K562 (cell line): ENCODE measurements around the gene FBXW7. TPM values are rescaled to one million over a fixed set of nuclear protein-coding genes. Genes with fewer than 3 reads are reported as not detected.

Experiments used
- ATAC-seq: fragments of 200-7000 bp; cut with Tn5 transposase; 3 replicates; pipeline ENCODE4 v1.9.1; 2020; ENCODE audit warnings: moderate library complexity
- BruUV-seq: library from RNA; stranded (reverse); fragments of 400-500 nt; replicated peaks from 2 replicates; lab custom pipeline; 2021; lab: Mats Ljungman, UMichigan
- CTCF ChIA-PET: fragments of 300-600 bp; formaldehyde crosslinking; extraction: SDS; loops from one replicate; lab custom pipeline; 2021; ENCODE audit warnings: low intra/inter-chr PET ratio; lab: Yijun Ruan, JAX
- POLR2A ChIA-PET: fragments of 300-600, 350-650 bp; sonication (Branson Sonifier 250); formaldehyde crosslinking; extraction: SDS; loops from one replicate; lab custom pipeline; 2021; ENCODE audit warnings: antibody characterized with exemption, inconsistent platforms; lab: Yijun Ruan, JAX
- DNase-seq, 4 experiments: peaks; one replicate each; pipeline versions ENCODE4 v3.0.0 to v3.0.0-alpha.2; 2011 to 2018; ENCODE audit warnings: low spot score in 3 of 4, mixed read lengths in 3 of 4; ENCODE audit errors: extremely low read depth in 1 of 4
- FAIRE-seq: peaks from 2 replicates; lab custom pipeline; 2011; peaks lifted over from hg19 to GRCh38; lab: Jason Lieb, UNC
- H2AFZ ChIP-seq: 2 replicates; pipeline ENCODE4 v1.6.0; 2011; ENCODE audit warnings: low read depth, low read length, control low read depth, inconsistent platforms
- H3K27ac ChIP-seq: fragments of 200-600 bp; 3 replicates; pipeline ENCODE4 v1.8.0; 2011; ENCODE audit warnings: low read depth, mild to moderate bottlenecking, control low read depth, inconsistent platforms, low read length, moderate library complexity, mixed read lengths; ENCODE audit errors: extremely low read depth
- H3K27me3 ChIP-seq, 2 experiments: fragments of 300-600 bp in 1 of 2; 2 replicates in 1 of 2; 3 replicates in 1 of 2; pipeline versions ENCODE4 v1.6.0 to v1.8.0; 2011; ENCODE audit warnings: inconsistent platforms in 2 of 2, low read length in 2 of 2, mild to moderate bottlenecking in 1 of 2, mixed read lengths in 1 of 2, moderate library complexity in 1 of 2; ENCODE audit not compliant: control insufficient read depth in 2 of 2, insufficient read depth in 2 of 2
- H3K36me3 ChIP-seq: fragments of 300-600 bp; 3 replicates; pipeline ENCODE4 v1.8.0; 2011; ENCODE audit warnings: mild to moderate bottlenecking, low read length, inconsistent platforms; ENCODE audit not compliant: control insufficient read depth, insufficient read depth
- H3K4me1 ChIP-seq, 2 experiments: fragments of 200-600 bp in 1 of 2; replicated peaks in 1 of 2; 2 replicates in 1 of 2; 3 replicates in 1 of 2; pipeline versions ENCODE4 v1.5.1 to v1.8.0; 2011; ENCODE audit warnings: inconsistent platforms in 2 of 2, low read length in 2 of 2, mild to moderate bottlenecking in 1 of 2, mixed read lengths in 1 of 2, moderate library complexity in 1 of 2; ENCODE audit not compliant: control insufficient read depth in 2 of 2, insufficient read depth in 2 of 2
- H3K4me2 ChIP-seq: 2 replicates; pipeline ENCODE4 v1.6.1; 2011; ENCODE audit warnings: low read length, control low read depth, inconsistent platforms, mixed read lengths; ENCODE audit not compliant: insufficient read depth
- H3K4me3 ChIP-seq: fragments of 200-600 bp; sonication (generic), shearing (Covaris generic); 2 replicates; pipeline ENCODE4 v1.5.1; 2016; ENCODE audit warnings: control low read depth, inconsistent platforms
- H3K79me2 ChIP-seq: fragments of 200-600 bp; 3 replicates; pipeline ENCODE4 v1.8.0; 2011; ENCODE audit warnings: low read length, inconsistent platforms; ENCODE audit not compliant: control insufficient read depth, insufficient read depth
- H3K9ac ChIP-seq, 2 experiments: 2 replicates each; pipeline versions ENCODE4 v1.6.0 to v1.6.1; 2011; ENCODE audit warnings: low read depth in 2 of 2, low read length in 2 of 2, control low read depth in 1 of 2, inconsistent platforms in 1 of 2, mild to moderate bottlenecking in 1 of 2, mixed read lengths in 1 of 2; ENCODE audit not compliant: insufficient read depth in 1 of 2
- H3K9me1 ChIP-seq: one replicate; pipeline ENCODE4 v1.6.0; 2011; ENCODE audit warnings: inconsistent platforms, mild to moderate bottlenecking, low read length, moderate library complexity; ENCODE audit not compliant: control insufficient read depth, insufficient read depth
- H3K9me3 ChIP-seq: replicated peaks from 2 replicates; pipeline ENCODE4 v1.5.1; 2011; ENCODE audit warnings: low read depth, low read length, inconsistent platforms; ENCODE audit not compliant: control insufficient read depth, insufficient read depth
- H4K20me1 ChIP-seq: replicated peaks from 2 replicates; pipeline ENCODE4 v1.6.1; 2011; ENCODE audit warnings: low read length, inconsistent platforms, mixed read lengths; ENCODE audit not compliant: control insufficient read depth, insufficient read depth
- ELF4 ChIP-seq: fragments of 450-650 bp; formaldehyde crosslinking; IDR thresholded peaks from 2 replicates; pipeline ENCODE4 v1.4.0; 2022; ENCODE audit warnings: missing genetic modification characterization
- LEF1 ChIP-seq: fragments of 450-650 bp; IDR thresholded peaks from 2 replicates; pipeline ENCODE4 v1.6.1; 2016; ENCODE audit warnings: mild to moderate bottlenecking
- MIER1 ChIP-seq: fragments of 450-650 bp; IDR thresholded peaks from 2 replicates; pipeline ENCODE4 v1.6.1; 2016; ENCODE audit warnings: antibody characterized with exemption, mild to moderate bottlenecking, low read depth
- RBM25 ChIP-seq: fragments of 200-400 bp; formaldehyde crosslinking; IDR thresholded peaks from 2 replicates; pipeline ENCODE4 v1.6.1; 2018; ENCODE audit warnings: low read length, low read depth, moderate library complexity; ENCODE audit not compliant: severe bottlenecking
- XRCC5 ChIP-seq: fragments of 200-400 bp; formaldehyde crosslinking; IDR thresholded peaks from 2 replicates; pipeline ENCODE4 v1.6.1; 2017; ENCODE audit warnings: low read depth, mild to moderate bottlenecking, low read length
- ZNF121 ChIP-seq: sonication (generic); formaldehyde crosslinking; conservative IDR thresholded peaks from 2 replicates; pipeline ENCODE4 v1.8.0; 2022; ENCODE audit warnings: missing genetic modification reagents
- WGBS: fragments of 100-300 bp; shearing (Covaris generic); methylation state at CpG from one replicate; pipeline ENCODE4 v1.1.6; 2016; ENCODE audit warnings: low coverage, mixed read lengths; ENCODE audit not compliant: insufficient coverage; ENCODE audit errors: missing lambda C conversion rate; 5-methylcytosine and 5-hydroxymethylcytosine counted together
- in situ Hi-C: fragments of 300-500 bp; cut with MboI; formaldehyde crosslinking; loops from 4 replicates; pipeline ENCODE4 v1.15.0; 2018; ENCODE audit warnings: inconsistent platforms, mixed read lengths
- intact Hi-C: fragments of 100-400 bp; cut with micrococcal nuclease; formaldehyde crosslinking; loops from 2 replicates; pipeline ENCODE4 v1.14.2; 2022
- polyA plus RNA-seq, 8 experiments: library from polyadenylated mRNA; depleted of rRNA in 4 of 8; stranded (reverse) in 5 of 8; unstranded in 3 of 8; fragments of >200 nt; fragmentation: Nextera tagmentation in 2 of 8; fragmentation: Illumina TruSeq in 1 of 8; extraction: Ambion mirVana in 2 of 8; extraction: Trizol in 1 of 8; gene quantifications; 2 replicates each; pipeline versions ENCODE4 v1.2.1 to v1.2.3, GENCODE V29; 2011 to 2014; ENCODE audit warnings: inconsistent platforms in 1 of 8, missing spikeins in 1 of 8
- total RNA-seq, 7 experiments: library from RNA; depleted of rRNA in 6 of 7; stranded (reverse); fragments of >200 nt in 6 of 7; fragmentation: Illumina TruSeq in 2 of 7; extraction: Trizol in 2 of 7; gene quantifications; 2 replicates each; pipeline versions ENCODE4 v1.2.1 to v1.2.3, GENCODE V29; 2011 to 2021; ENCODE audit warnings: low replicate concordance in 1 of 7
- TF ChIP-seq, protein P1 (sequence below): fragments of 250-450 bp; sonication (Bioruptor Pico); IDR thresholded peaks from 2 replicates; pipeline ENCODE4 v1.4.0; 2020
- TF ChIP-seq, protein P2 (sequence below), 2 experiments: fragments of 450-650 bp in 1 of 2; sonication (generic) in 1 of 2; formaldehyde crosslinking in 1 of 2; IDR thresholded peaks in 1 of 2; conservative IDR thresholded peaks in 1 of 2; 2 replicates each; pipeline versions ENCODE4 v1.6.1 to v1.8.1; 2016 to 2023; ENCODE audit warnings: mild to moderate bottlenecking in 2 of 2, moderate library complexity in 2 of 2, inconsistent platforms in 1 of 2, missing genetic modification reagents in 1 of 2

Gene FBXW7
- total and polyA plus RNA-seq, 9 of the 15 experiments (the other 6 are each of a cell fraction or from before 2014, with no cell fraction given) = 6.8 to 44.2 (median 16.4) TPM

DNA sequence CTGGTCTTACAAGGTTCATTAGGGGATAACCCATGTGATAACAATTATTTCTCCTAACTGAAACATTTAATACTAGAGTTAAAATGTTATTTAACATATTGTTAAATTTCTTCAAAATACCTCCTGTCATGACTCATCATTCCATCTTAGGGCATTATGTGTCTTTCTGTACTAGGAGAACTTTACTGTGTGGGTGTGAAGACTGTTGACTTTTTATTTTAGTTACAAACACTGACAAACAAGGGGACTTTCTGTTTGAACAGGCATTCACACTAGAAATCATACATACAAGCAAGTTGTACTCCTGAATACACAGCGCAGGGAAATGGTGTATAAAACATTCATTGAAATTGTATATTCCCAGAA is 175.9 kb downstream of the FBXW7 start:
- CTCF ChIA-PET = no interaction called here

DNA sequence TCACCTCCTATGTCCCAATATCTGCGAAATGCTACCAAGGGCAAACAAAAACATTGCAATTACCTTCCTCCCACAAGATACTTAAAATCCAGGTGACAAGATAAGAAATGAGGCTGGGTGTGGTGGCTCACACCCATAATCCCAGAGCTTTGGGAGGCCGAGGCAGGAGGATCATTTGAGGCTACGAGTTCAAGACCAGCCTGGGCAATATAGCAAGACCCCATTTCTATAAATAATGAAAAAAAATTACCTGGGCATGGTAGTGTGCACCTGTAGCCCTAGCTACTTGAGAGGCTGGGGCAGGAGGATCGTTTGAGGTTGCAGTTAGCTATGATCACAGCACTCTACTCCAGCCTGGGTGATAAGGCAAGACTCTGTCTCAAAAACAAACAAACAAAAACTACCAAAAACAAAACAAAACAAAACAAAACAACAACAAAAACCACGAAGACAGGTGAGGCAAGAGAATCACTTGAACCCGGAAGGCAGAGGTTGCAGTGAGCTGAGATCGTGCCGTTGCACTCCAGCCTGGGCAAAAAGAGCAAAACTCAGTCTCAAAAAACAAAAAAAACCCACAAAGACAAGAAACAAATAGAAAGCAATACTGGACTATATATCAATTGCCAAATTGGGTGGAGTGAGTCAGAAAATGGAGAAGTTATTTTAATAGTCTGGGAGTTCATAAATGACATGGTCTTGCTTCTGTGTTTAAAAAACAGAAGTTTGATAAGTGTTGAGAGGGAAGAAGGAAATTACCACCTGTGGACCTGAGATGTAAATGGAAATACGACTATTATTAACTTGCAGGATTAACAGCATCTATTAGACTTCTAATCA is 176.5 kb downstream of the FBXW7 start:
- FAIRE-seq (no peak), DNase-seq (no peak), ATAC-seq (no peak)
- Histone ChIP-seq H3K4me3 (no peak overlapping the region), H3K9me3 (no peaks in the 10 kb centered on the region), H3K79me2 (no peaks in the 10 kb centered on the region), H2AFZ (no peak overlapping the region), H3K36me3 (no peaks in the 10 kb centered on the region), H3K4me2 (no peak overlapping the region), H3K27ac (no peak overlapping the region), H3K9ac (no peak overlapping the region), H3K4me1 (no peaks in the 10 kb centered on the region), H3K27me3 (no peaks in the 10 kb centered on the region), H3K9me1 (no peaks in the 10 kb centered on the region), H4K20me1 (no peaks in the 10 kb centered on the region)
- 79% methylated on average over 9 of the region's 9 CpGs for WGBS
- ChIA-PET POLR2A (no interaction called here), CTCF (no interaction called here)
- BruUV-seq = no TSS peak
- in situ Hi-C loops (no loop called here), intact Hi-C loops (no loop called here)
- no peak for TF ChIP-seq MIER1
- peak; percentile 40 for TF ChIP-seq RBM25
- TF ChIP-seq, protein P1, sequence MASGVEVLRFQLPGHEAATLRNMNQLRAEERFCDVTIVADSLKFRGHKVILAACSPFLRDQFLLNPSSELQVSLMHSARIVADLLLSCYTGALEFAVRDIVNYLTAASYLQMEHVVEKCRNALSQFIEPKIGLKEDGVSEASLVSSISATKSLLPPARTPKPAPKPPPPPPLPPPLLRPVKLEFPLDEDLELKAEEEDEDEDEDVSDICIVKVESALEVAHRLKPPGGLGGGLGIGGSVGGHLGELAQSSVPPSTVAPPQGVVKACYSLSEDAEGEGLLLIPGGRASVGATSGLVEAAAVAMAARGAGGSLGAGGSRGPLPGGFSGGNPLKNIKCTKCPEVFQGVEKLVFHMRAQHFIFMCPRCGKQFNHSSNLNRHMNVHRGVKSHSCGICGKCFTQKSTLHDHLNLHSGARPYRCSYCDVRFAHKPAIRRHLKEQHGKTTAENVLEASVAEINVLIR (CRISPR knock-in tag) = no peak
- TF ChIP-seq LEF1 = no peak
- TF ChIP-seq ZNF121 (CRISPR knock-in tag) = peak; percentile 73; the same call in 1 of the 2 replicates

More for the DNA sequence above, 175.9 kb downstream of the FBXW7 start:
- BruUV-seq = no TSS peak
- Histone ChIP-seq H4K20me1 (no peaks in the 10 kb centered on the region), H3K9me3 (no peaks in the 10 kb centered on the region)
- POLR2A ChIA-PET = no interaction called here
- intact Hi-C loops = no loop called here
- no peak for TF ChIP-seq XRCC5
- TF ChIP-seq, protein P2, sequence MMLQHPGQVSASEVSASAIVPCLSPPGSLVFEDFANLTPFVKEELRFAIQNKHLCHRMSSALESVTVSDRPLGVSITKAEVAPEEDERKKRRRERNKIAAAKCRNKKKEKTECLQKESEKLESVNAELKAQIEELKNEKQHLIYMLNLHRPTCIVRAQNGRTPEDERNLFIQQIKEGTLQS (IDR thresholded peaks at IDR 0.05) = 0 out of 2 replicates have a peak, but pooled peaks have one; percentile 25
- TF ChIP-seq, protein P2 (CRISPR knock-in tag; conservative IDR thresholded peaks at IDR 0.05) = no peak
- no peak for TF ChIP-seq ELF4 (CRISPR knock-in tag)
- TF ChIP-seq, all 486 proteins: peak for 1
- Histone ChIP-seq H3K4me1 (no peaks in the 10 kb centered on the region), H3K9me1 (no peaks in the 10 kb centered on the region), H3K36me3 (no peaks in the 10 kb centered on the region), H3K27me3 (no peaks in the 10 kb centered on the region), H3K4me2 (no peak overlapping the region), H3K79me2 (no peaks in the 10 kb centered on the region), H3K4me3 (no peak overlapping the region), H2AFZ (no peak overlapping the region), H3K27ac (no peak overlapping the region), H3K9ac (no peak overlapping the region)
- in situ Hi-C loops = no loop called here
- WGBS = 100% methylated on average over 1 of the region's 1 CpG
- ATAC-seq (no peak), DNase-seq (no peak), FAIRE-seq (no peak)
